Adrenal gland (tissue), 5 donors: ENCODE measurements around the gene LRBA.

ENCODE experiments used
- POLR2A ChIP-seq, 2 donors: fragments of 450-650 bp; IDR thresholded peaks; one replicate each; pipeline ENCODE4 v1.6.1; 2017; ENCODE audit warnings: antibody characterized with exemption in 2 of 2, mild to moderate bottlenecking in 2 of 2, moderate library complexity in 1 of 2
- TF ChIP-seq, protein P1 (sequence below), 6 experiments: fragments of 450-650 bp in 4 of 6; fragments of 200-600 bp in 2 of 6; sonication (generic) in 1 of 6; IDR thresholded peaks; 1 replicate in 5 of 6; 2 replicates in 1 of 6; pipeline versions ENCODE4 v1.5.1 to v1.8.0; 2016 to 2021; ENCODE audit warnings: antibody characterized with exemption in 6 of 6, mild to moderate bottlenecking in 2 of 6, moderate library complexity in 1 of 6
- donor health status: DM: no; HTN: no; CAD: no.

- TF ChIP-seq, protein P1, sequence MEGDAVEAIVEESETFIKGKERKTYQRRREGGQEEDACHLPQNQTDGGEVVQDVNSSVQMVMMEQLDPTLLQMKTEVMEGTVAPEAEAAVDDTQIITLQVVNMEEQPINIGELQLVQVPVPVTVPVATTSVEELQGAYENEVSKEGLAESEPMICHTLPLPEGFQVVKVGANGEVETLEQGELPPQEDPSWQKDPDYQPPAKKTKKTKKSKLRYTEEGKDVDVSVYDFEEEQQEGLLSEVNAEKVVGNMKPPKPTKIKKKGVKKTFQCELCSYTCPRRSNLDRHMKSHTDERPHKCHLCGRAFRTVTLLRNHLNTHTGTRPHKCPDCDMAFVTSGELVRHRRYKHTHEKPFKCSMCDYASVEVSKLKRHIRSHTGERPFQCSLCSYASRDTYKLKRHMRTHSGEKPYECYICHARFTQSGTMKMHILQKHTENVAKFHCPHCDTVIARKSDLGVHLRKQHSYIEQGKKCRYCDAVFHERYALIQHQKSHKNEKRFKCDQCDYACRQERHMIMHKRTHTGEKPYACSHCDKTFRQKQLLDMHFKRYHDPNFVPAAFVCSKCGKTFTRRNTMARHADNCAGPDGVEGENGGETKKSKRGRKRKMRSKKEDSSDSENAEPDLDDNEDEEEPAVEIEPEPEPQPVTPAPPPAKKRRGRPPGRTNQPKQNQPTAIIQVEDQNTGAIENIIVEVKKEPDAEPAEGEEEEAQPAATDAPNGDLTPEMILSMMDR (IDR thresholded peaks at IDR 0.05), result no peak
- TF ChIP-seq POLR2A (IDR thresholded peaks at IDR 0.05), result no peak
Measured at GRCh38 chr4:150970685-150971151, 44.4 kb downstream of the LRBA start.
